ENCODE measurements around the gene MAP4K5. TPM values are rescaled to one million over a fixed set of nuclear protein-coding genes. Genes with fewer than 3 reads are reported as not detected.

MAP4K5 gene
- total RNA-seq, 1 donor from 2014 or later, result 158 TPM

DNA sequence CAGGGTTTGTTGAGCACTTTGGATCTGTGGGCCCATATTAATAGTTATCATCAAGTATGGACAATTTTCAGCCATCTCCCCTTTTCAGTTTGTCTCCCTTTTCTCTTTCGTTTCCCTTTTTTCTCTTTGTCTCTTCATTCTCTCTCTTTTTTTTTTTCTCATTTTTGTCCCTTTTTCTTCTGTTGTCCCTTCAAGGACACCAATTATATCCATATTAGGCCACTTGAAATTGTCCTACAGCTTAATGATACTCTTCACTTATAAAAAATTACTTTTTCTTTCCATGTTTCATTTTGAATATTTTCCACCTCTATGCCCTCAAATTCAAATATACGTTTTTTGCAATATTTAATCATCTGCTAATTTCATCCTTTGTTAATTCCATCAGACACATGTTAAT is 53.3 kb downstream of the MAP4K5 start:
- intact Hi-C loops (cut with DNase I), result no loop called here

DNA sequence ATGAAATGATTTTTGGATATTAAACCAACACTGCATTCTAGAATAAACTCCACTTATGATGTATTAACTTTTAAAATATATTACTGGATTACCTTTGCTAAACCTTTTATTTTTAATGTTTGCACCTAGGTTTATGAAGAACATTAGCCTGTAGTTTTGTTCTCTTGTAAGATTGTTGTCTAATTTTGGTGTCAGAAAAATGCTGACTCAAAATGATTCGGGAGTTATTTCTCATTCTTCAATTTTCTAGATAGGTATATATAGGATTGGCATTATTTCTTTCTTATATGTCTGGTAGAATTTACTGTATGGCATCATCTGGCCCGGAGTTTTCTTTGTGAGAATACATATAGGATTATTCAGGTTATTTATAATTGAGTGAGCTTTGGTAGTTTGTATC is 54.6 kb downstream of the MAP4K5 start:
- DNase-seq (ENCODE audit: extremely low spot score in 2 of 2), result no peak
- intact Hi-C loops (cut with DNase I), result no loop called here

More for the DNA sequence above, 53.3 kb downstream of the MAP4K5 start:
- Histone ChIP-seq H3K4me3 (no peak overlapping the region), H3K27ac (no peak overlapping the region), H3K36me3 (peaks cover 0 to 17% of the 10 kb centered on the region in 2 donors), H3K27me3 (no peaks in the 10 kb centered on the region), H3K9me3 (no peaks in the 10 kb centered on the region), H3K4me1 (no peaks in the 10 kb centered on the region)
- TF ChIP-seq, protein P1, sequence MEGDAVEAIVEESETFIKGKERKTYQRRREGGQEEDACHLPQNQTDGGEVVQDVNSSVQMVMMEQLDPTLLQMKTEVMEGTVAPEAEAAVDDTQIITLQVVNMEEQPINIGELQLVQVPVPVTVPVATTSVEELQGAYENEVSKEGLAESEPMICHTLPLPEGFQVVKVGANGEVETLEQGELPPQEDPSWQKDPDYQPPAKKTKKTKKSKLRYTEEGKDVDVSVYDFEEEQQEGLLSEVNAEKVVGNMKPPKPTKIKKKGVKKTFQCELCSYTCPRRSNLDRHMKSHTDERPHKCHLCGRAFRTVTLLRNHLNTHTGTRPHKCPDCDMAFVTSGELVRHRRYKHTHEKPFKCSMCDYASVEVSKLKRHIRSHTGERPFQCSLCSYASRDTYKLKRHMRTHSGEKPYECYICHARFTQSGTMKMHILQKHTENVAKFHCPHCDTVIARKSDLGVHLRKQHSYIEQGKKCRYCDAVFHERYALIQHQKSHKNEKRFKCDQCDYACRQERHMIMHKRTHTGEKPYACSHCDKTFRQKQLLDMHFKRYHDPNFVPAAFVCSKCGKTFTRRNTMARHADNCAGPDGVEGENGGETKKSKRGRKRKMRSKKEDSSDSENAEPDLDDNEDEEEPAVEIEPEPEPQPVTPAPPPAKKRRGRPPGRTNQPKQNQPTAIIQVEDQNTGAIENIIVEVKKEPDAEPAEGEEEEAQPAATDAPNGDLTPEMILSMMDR (IDR thresholded peaks at IDR 0.05), result no peak
- TF ChIP-seq POLR2A (IDR thresholded peaks at IDR 0.05) (no peak), POLR2AphosphoS5 (IDR thresholded peaks at IDR 0.05; ENCODE audit: insufficient read depth in 1 of 2, low read depth in 1 of 2) (no peak)
- no peak for DNase-seq (ENCODE audit: extremely low spot score in 2 of 2)

DNA sequence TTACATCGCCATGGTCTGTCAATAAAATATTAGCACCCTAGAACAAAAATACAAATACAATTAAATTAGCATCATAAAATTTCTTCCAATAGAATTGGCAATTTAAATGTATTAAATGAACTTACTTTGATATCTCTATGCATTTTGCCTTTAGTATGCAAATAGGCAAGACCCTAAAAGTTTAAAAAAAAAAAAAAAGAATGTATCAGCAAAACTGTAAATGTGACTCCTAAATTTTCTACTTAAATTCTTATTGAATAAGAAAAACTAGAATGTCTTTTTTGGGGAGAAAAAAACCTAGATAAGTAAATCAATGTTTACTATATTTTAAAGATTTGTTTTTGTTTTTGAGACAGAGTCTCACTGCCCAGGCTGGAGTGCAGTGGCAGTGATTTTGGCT is 56.2 kb downstream of the MAP4K5 start:
- H3K9me3 ChIP-seq, result no peaks in the 10 kb centered on the region
- no peak overlapping the region for H3K27ac ChIP-seq
- peaks cover 0 to 45% of the 10 kb centered on the region in 2 donors for H3K36me3 ChIP-seq
- no peaks in the 10 kb centered on the region for H3K4me1 ChIP-seq
- DNase-seq (ENCODE audit: extremely low spot score in 2 of 2), result no peak
- TF ChIP-seq POLR2AphosphoS5 (IDR thresholded peaks at IDR 0.05; ENCODE audit: insufficient read depth in 1 of 2, low read depth in 1 of 2) (no peak), POLR2A (IDR thresholded peaks at IDR 0.05) (no peak)
- intact Hi-C loops (cut with DNase I), result no loop called here
- H3K27me3 ChIP-seq, result no peaks in the 10 kb centered on the region
- no peak overlapping the region for H3K4me3 ChIP-seq

More for the DNA sequence above, 54.6 kb downstream of the MAP4K5 start:
- no peaks in the 10 kb centered on the region for H3K27me3 ChIP-seq
- H3K4me3 ChIP-seq, result no peak overlapping the region
- H3K27ac ChIP-seq, result no peak overlapping the region
- TF ChIP-seq POLR2AphosphoS5 (IDR thresholded peaks at IDR 0.05; ENCODE audit: insufficient read depth in 1 of 2, low read depth in 1 of 2) (no peak), POLR2A (IDR thresholded peaks at IDR 0.05) (no peak)
- TF ChIP-seq, protein P1 (IDR thresholded peaks at IDR 0.05), result no peak
- H3K9me3 ChIP-seq, result no peaks in the 10 kb centered on the region
- no peaks in the 10 kb centered on the region for H3K4me1 ChIP-seq
- peaks cover 0 to 28% of the 10 kb centered on the region in 2 donors for H3K36me3 ChIP-seq

DNA sequence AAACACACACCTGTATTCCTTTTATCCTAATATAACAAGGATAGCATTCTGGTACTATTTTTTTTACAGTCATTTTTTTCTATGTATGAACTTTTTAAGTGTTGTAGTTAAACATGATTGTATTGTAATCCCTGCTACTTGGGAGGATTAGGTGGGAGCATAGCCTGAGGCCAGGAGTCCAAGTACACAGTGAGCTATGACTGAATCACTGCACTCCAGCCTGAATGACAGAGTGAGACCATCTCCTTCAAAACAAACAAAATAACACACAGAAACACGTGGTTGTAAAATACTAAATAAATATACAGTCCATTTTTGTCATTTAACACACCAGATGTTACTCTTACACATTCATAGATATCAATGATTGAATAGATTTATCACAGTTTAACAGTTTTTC is 56.9 kb downstream of the MAP4K5 start:
- Histone ChIP-seq H3K4me1 (no peaks in the 10 kb centered on the region), H3K27me3 (no peaks in the 10 kb centered on the region), H3K36me3 (peaks cover 0 to 48% of the 10 kb centered on the region in 2 donors), H3K27ac (no peak overlapping the region), H3K9me3 (no peaks in the 10 kb centered on the region), H3K4me3 (no peak overlapping the region)
- no peak for TF ChIP-seq POLR2AphosphoS5 (IDR thresholded peaks at IDR 0.05; ENCODE audit: insufficient read depth in 1 of 2, low read depth in 1 of 2)
- no peak for TF ChIP-seq POLR2A (IDR thresholded peaks at IDR 0.05)
- TF ChIP-seq, protein P1 (IDR thresholded peaks at IDR 0.05), result no peak
- intact Hi-C loops (cut with DNase I), result no loop called here
- no peak for DNase-seq (ENCODE audit: extremely low spot score in 2 of 2)

DNA sequence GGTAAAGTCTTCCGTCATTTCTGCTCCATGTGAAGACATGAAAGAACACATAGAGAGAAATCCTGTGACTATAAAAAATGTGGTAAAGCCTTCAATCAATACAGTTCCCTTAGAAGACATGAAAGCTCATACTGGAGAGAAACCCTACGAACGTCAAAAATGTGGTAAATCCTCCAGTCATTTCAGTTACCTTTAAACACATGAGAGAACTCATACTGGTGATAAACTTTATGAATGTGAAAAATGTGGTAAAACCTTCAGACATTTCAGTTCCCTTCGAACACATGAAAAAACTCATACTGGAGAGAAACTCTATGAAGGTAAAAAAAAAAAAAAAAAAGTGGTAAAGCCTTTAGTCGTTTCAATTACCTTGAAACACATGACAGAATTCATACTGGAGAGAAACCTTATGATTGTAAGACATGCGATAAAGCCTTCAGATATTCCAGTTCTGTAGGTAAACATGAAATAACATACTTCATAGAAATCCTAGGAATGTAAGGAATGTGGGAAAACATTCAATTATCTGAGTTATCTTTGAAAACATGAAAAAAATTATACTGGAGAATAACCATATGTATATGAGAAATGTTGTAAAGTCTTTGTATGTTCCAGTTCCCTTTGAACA is 60.4 kb downstream of the MAP4K5 start:
- Histone ChIP-seq H3K9me3 (no peaks in the 10 kb centered on the region), H3K27ac (no peak overlapping the region), H3K4me1 (peaks cover 7% of the 10 kb centered on the region), H3K27me3 (no peaks in the 10 kb centered on the region), H3K4me3 (no peak overlapping the region), H3K36me3 (peaks cover 0 to 48% of the 10 kb centered on the region in 2 donors)
- TF ChIP-seq, protein P1 (IDR thresholded peaks at IDR 0.05), result no peak
- no peak for TF ChIP-seq POLR2AphosphoS5 (IDR thresholded peaks at IDR 0.05; ENCODE audit: insufficient read depth in 1 of 2, low read depth in 1 of 2)
- TF ChIP-seq POLR2A (IDR thresholded peaks at IDR 0.05), result no peak
- intact Hi-C loops (cut with DNase I), result no loop called here
- DNase-seq (ENCODE audit: extremely low spot score in 2 of 2), result no peak

Data from vagina (tissue), 2 donors.